DOHH2 (cell line): ENCODE results near the gene FKBP2.

Experiments
- H3F3A ChIP-seq: fragments of 200-600 bp; sonication (generic), shearing (Covaris generic); 2 replicates; pipeline ENCODE4 v1.6.0; 2016; ENCODE audit warnings: antibody characterized with exemption, mild to moderate bottlenecking; ENCODE audit not compliant: control insufficient read depth, insufficient read depth
- H3K27ac ChIP-seq: fragments of 200-600 bp; sonication (generic); 2 replicates; pipeline ENCODE4 v1.5.1; 2014; ENCODE audit warnings: low read depth, mild to moderate bottlenecking, low read length, moderate library complexity
- H3K27me3 ChIP-seq: fragments of 200-600 bp; sonication (generic); 2 replicates; pipeline ENCODE4 v1.6.1; 2014; ENCODE audit warnings: mild to moderate bottlenecking, low read length, mixed read lengths; ENCODE audit not compliant: control insufficient read depth
- H3K36me3 ChIP-seq: fragments of 200-600 bp; sonication (generic); 2 replicates; pipeline ENCODE4 v1.6.1; 2014; ENCODE audit warnings: mild to moderate bottlenecking, low read length, moderate library complexity, mixed read lengths; ENCODE audit not compliant: control insufficient read depth
- H3K4me1 ChIP-seq: fragments of 200-600 bp; sonication (generic); 2 replicates; pipeline ENCODE4 v1.6.1; 2014; ENCODE audit warnings: mild to moderate bottlenecking, low read length, mixed read lengths; ENCODE audit not compliant: control insufficient read depth
- H3K4me2 ChIP-seq: fragments of 200-600 bp; sonication (generic); 2 replicates; pipeline ENCODE4 v1.6.0; 2014; ENCODE audit warnings: mild to moderate bottlenecking, low read length, moderate library complexity
- H3K4me3 ChIP-seq: fragments of 200-600 bp; sonication (generic); 2 replicates; pipeline ENCODE4 v1.5.1; 2014; ENCODE audit warnings: mild to moderate bottlenecking, low read length, mixed read lengths
- H3K79me2 ChIP-seq: fragments of 200-600 bp; sonication (generic); 2 replicates; pipeline ENCODE4 v1.6.1; 2014; ENCODE audit warnings: mild to moderate bottlenecking, low read length, mixed read lengths; ENCODE audit not compliant: control insufficient read depth
- H3K9me2 ChIP-seq: fragments of 200-600 bp; sonication (generic); replicated peaks from 2 replicates; pipeline ENCODE4 v1.6.1; 2014; ENCODE audit warnings: mild to moderate bottlenecking, low read length, mixed read lengths; ENCODE audit not compliant: control insufficient read depth
- H3K9me3 ChIP-seq: fragments of 200-600 bp; sonication (generic); 2 replicates; pipeline ENCODE4 v1.6.1; 2014; ENCODE audit warnings: antibody characterized with exemption, low read length, mixed read lengths; ENCODE audit not compliant: control insufficient read depth, insufficient read depth
- H4K20me1 ChIP-seq: fragments of 200-600 bp; sonication (generic); 2 replicates; pipeline ENCODE4 v1.6.0; 2014; ENCODE audit warnings: low read depth, mild to moderate bottlenecking, antibody characterized with exemption, low read length, moderate library complexity; ENCODE audit not compliant: control insufficient read depth, insufficient read depth
- EZH2phosphoT487 ChIP-seq: fragments of 200-600 bp; sonication (generic); IDR thresholded peaks from 2 replicates; pipeline ENCODE4 v1.6.1; 2017; ENCODE audit warnings: borderline replicate concordance, mild to moderate bottlenecking, antibody characterized with exemption, low read length, moderate library complexity, mixed read lengths
- TF ChIP-seq, protein P1 (sequence below): fragments of 200-600 bp; sonication (generic); IDR thresholded peaks from one replicate; pipeline ENCODE4 v1.5.1; 2014; ENCODE audit warnings: antibody characterized with exemption, mild to moderate bottlenecking, low read depth, low read length; ENCODE audit not compliant: poor library complexity, severe bottlenecking

FKBP2 gene

GRCh38 chr11:64276653-64277431 lies 35.9 kb downstream of the FKBP2 start:
- Histone ChIP-seq H3K79me2 (peaks cover 9% of the 10 kb centered on the region), H3K4me2 (no peak overlapping the region), H3K4me3 (no peak overlapping the region), H3K9me3 (no peaks in the 10 kb centered on the region), H4K20me1 (no peaks in the 10 kb centered on the region), H3K9me2 (no peaks in the 10 kb centered on the region), H3K36me3 (peaks cover 14% of the 10 kb centered on the region; the same call in 1 of the 2 replicates), H3F3A (peaks cover 8% of the 10 kb centered on the region), H3K27me3 (no peaks in the 10 kb centered on the region), H3K4me1 (peaks cover 7% of the 10 kb centered on the region), H3K27ac (no peak overlapping the region)
- TF ChIP-seq, protein P1, sequence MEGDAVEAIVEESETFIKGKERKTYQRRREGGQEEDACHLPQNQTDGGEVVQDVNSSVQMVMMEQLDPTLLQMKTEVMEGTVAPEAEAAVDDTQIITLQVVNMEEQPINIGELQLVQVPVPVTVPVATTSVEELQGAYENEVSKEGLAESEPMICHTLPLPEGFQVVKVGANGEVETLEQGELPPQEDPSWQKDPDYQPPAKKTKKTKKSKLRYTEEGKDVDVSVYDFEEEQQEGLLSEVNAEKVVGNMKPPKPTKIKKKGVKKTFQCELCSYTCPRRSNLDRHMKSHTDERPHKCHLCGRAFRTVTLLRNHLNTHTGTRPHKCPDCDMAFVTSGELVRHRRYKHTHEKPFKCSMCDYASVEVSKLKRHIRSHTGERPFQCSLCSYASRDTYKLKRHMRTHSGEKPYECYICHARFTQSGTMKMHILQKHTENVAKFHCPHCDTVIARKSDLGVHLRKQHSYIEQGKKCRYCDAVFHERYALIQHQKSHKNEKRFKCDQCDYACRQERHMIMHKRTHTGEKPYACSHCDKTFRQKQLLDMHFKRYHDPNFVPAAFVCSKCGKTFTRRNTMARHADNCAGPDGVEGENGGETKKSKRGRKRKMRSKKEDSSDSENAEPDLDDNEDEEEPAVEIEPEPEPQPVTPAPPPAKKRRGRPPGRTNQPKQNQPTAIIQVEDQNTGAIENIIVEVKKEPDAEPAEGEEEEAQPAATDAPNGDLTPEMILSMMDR: no peak
- TF ChIP-seq EZH2phosphoT487: no peak

DNA sequence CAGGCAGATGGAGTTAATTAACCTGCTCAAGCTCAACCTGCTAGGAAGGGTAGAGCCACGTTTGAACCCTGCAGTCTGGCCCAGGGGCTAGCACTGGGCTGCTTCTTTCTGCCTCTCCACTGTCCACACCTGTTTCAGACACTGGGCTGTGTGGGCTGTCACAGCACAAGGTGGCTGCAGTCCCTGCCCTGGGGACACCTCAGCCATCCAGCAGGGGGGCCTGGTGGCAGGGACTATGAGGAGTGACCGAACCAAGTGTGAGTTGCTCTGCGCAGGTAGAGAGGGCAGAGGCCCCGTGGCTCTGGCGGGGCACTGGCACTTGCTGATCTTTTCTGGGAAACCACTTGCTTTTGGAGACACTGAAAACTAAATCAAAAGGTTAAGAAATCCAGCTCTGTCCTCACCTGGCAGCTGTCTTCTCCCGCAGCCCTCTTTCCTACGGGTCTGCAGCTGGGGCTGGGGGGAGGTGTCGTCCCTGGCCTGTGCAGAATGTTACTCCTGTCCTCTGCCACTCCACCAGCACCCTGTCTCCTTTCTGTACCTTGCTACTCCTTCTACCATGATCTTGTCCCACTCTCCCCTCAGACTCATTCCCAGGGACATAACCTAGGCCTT lies 37.8 kb downstream of the FKBP2 start:
- Histone ChIP-seq H3K9me2 (no peaks in the 10 kb centered on the region), H3K4me3 (no peak overlapping the region), H4K20me1 (no peaks in the 10 kb centered on the region), H3F3A (no peaks in the 10 kb centered on the region), H3K79me2 (peaks cover 6% of the 10 kb centered on the region), H3K4me2 (no peak overlapping the region), H3K27ac (no peak overlapping the region), H3K9me3 (no peaks in the 10 kb centered on the region), H3K4me1 (peaks cover 4% of the 10 kb centered on the region), H3K27me3 (no peaks in the 10 kb centered on the region), H3K36me3 (peaks cover 11% of the 10 kb centered on the region; the same call in 1 of the 2 replicates)
- TF ChIP-seq, protein P1: no peak
- no peak for TF ChIP-seq EZH2phosphoT487

DNA sequence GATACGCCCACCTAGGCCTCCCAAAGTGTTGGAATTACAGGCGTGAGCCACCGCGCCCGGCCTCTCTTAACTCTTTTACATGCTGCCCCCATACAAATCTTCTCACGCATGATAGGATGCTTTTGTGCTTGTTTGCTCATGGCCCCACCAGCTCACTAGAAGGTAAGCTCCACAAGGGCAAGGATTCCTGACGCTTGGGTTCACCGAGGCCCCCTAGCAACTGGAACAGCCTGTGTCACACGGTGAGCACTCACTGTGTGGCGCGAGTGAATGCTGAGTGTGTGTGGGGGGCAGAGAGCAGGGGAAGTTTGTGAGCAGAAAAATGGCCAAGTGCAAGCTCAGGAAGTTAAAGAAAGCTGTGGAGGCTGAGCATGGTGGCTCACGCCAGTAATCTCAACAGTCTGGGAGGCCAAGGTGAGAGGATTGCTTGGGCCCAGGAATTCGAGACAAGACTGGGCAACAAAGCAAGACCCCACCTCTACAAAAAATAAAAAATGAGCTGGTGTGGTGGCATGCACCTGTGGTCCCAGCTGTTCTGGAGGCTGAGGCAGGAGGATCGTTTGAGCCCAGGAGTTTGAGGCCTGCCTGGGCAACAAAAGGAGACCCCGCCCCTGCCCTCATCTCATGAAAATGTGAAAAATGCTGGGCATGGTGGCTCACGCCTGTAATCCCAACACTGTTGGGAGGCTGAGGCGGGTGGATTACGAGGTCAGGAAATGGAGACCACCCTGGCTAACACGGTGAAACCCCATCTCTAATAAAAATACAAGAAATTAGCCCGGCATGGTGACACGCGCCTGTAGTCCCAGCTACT lies 41.3 kb downstream of the FKBP2 start:
- Histone ChIP-seq H3K9me3 (no peaks in the 10 kb centered on the region), H3K79me2 (peaks cover 12% of the 10 kb centered on the region), H3K9me2 (no peaks in the 10 kb centered on the region), H3F3A (peaks cover 2% of the 10 kb centered on the region; the same call in 1 of the 2 replicates), H4K20me1 (no peaks in the 10 kb centered on the region), H3K27me3 (no peaks in the 10 kb centered on the region), H3K27ac (no peak overlapping the region), H3K4me2 (no peak overlapping the region), H3K4me1 (peaks cover 19% of the 10 kb centered on the region), H3K4me3 (no peak overlapping the region), H3K36me3 (peaks cover under 1% of the 10 kb centered on the region; the same call in 1 of the 2 replicates)
- TF ChIP-seq EZH2phosphoT487: no peak
- TF ChIP-seq, protein P1: no peak
